DND-41 (cell line): ENCODE data around the gene NFIA.

Experiments
- CTCF ChIP-seq: IDR thresholded peaks from 2 replicates; pipeline ENCODE4 v1.5.1; 2012; ENCODE audit warnings: borderline replicate concordance, low read length, moderate library complexity, mild to moderate bottlenecking; ENCODE audit not compliant: poor library complexity, severe bottlenecking; ENCODE audit errors: extremely low read depth
- EZH2 ChIP-seq: IDR thresholded peaks from 3 replicates; pipeline ENCODE4 v1.6.1; 2012; ENCODE audit warnings: borderline replicate concordance, low read depth, mild to moderate bottlenecking, moderate library complexity, low read length, inconsistent platforms; ENCODE audit not compliant: severe bottlenecking

- TF ChIP-seq CTCF: no peak
- TF ChIP-seq EZH2: no peak
These were observed 56.8 kb downstream of the NFIA start for GRCh38 chr1:61138921-61139774.
